Cardiac septum (tissue), 1 donor: ENCODE data around the gene FOXF1. TPM values are rescaled to one million over a fixed set of nuclear protein-coding genes. Genes with fewer than 3 reads are reported as not detected.

Source experiments
- DNase-seq: peaks from one replicate; pipeline ENCODE4 v3.0.0-alpha.2; 2020; ENCODE audit warnings: low spot score
- intact Hi-C: fragments of 100-400 bp; cut with DNase I; formaldehyde crosslinking; loops from one replicate; pipeline ENCODE4 v1.14.0; 2022
- total RNA-seq: library from RNA; stranded (reverse); fragmentation: NEBNext Ultra II Directional; extraction: Animal tissue kit (Norgen Biotek cat#: 25700); gene quantifications from one replicate; pipeline ENCODE4 v1.2.1, GENCODE V29; 2021
- donor health status: DM: no; HTN: no; CAD: no.

FOXF1 gene
- total RNA-seq, 1 donor from 2014 or later: 0.16 TPM

- DNase-seq: no peak
- intact Hi-C loops: no loop called here
Measured at GRCh38 chr16:86514481-86515376, 4.4 kb downstream of the FOXF1 start.

- DNase-seq: no peak
- intact Hi-C loops: no loop called here
Measured at GRCh38 chr16:86515413-86515776, 5.1 kb downstream of the FOXF1 start.

- intact Hi-C loops: loop anchor here (2.0 kb wide), 2 partner anchors 173 to 443 kb away; no protein-coding TSS in a partner anchor
- DNase-seq: no peak
Measured at GRCh38 chr16:86515777-86516622, 5.7 kb downstream of the FOXF1 start.

- no peak for DNase-seq
Measured at GRCh38 chr16:86516623-86517003, 6.3 kb downstream of the FOXF1 start.

GRCh38 chr16:86517033-86517432, 6.7 kb downstream of the FOXF1 start:
- intact Hi-C loops: loop anchor here (2.0 kb wide), 2 partner anchors 174 to 444 kb away; no protein-coding TSS in a partner anchor
- DNase-seq: no peak

More at GRCh38 chr16:86516623-86517003, 6.3 kb downstream of the FOXF1 start:
- intact Hi-C loops: loop anchor here (2.0 kb wide), 2 partner anchors 174 to 444 kb away; no protein-coding TSS in a partner anchor

GRCh38 chr16:86517652-86518258, 7.4 kb downstream of the FOXF1 start:
- no peak for DNase-seq
- intact Hi-C loops: loop anchor here (2.0 kb wide), 3 partner anchors 175 to 697 kb away; no protein-coding TSS in a partner anchor

- intact Hi-C loops: loop anchor here (2.0 kb wide), 1 partner anchor 698 kb away; no protein-coding TSS in a partner anchor
- DNase-seq: no peak
Measured at GRCh38 chr16:86519007-86519648, 8.8 kb downstream of the FOXF1 start.

GRCh38 chr16:86519649-86520316, 9.5 kb downstream of the FOXF1 start:
- no peak for DNase-seq
- intact Hi-C loops: loop anchor here (2.0 kb wide), 1 partner anchor 699 kb away; no protein-coding TSS in a partner anchor

- intact Hi-C loops: no loop called here
- DNase-seq: no peak
Measured at GRCh38 chr16:86520317-86521210, 10.2 kb downstream of the FOXF1 start.

GRCh38 chr16:86521236-86522197, 11.2 kb downstream of the FOXF1 start:
- intact Hi-C loops: no loop called here
- no peak for DNase-seq

- DNase-seq: no peak
Measured at GRCh38 chr16:86522634-86523033, 12.3 kb downstream of the FOXF1 start.

GRCh38 chr16:86523166-86523740, 12.9 kb downstream of the FOXF1 start:
- no peak for DNase-seq
- intact Hi-C loops: no loop called here

More at GRCh38 chr16:86522634-86523033, 12.3 kb downstream of the FOXF1 start:
- intact Hi-C loops: no loop called here

- DNase-seq: no peak
- intact Hi-C loops: no loop called here
Measured at GRCh38 chr16:86524029-86524428, 13.7 kb downstream of the FOXF1 start.

GRCh38 chr16:86525696-86526095, 15.4 kb downstream of the FOXF1 start:
- intact Hi-C loops: no loop called here
- DNase-seq: no peak

GRCh38 chr16:86527366-86527765, 17.0 kb downstream of the FOXF1 start:
- DNase-seq: no peak
- intact Hi-C loops: no loop called here
